Spleen (tissue), 7 donors: Measurements from ENCODE around the gene ACMSD.

ENCODE experiments used
- POLR2AphosphoS5 ChIP-seq, 3 donors: sonication (generic); formaldehyde crosslinking; IDR thresholded peaks; one replicate each; pipeline ENCODE4 v1.5.1; 2017; ENCODE audit warnings: antibody characterized with exemption in 3 of 3
- TF ChIP-seq, protein P1 (sequence below), 11 experiments: fragments of 200-600 bp in 7 of 11; fragments of 450-650 bp in 4 of 11; sonication (generic) in 4 of 11; IDR thresholded peaks in 8 of 11; conservative IDR thresholded peaks in 3 of 11; 1 replicate in 7 of 11; 2 replicates in 4 of 11; pipeline versions ENCODE4 v1.4.0 to v1.8.0; 2016 to 2021; ENCODE audit warnings: antibody characterized with exemption in 11 of 11, inconsistent platforms in 4 of 11, mild to moderate bottlenecking in 1 of 11
- donor health status: DM: no; HTN: no; CAD: no; lungs with moderate emphysema.
- donor health status: DM: no; HTN: no; CAD: no.
- donor health status: DM: no; HTN: no; CAD: no.

- TF ChIP-seq, protein P1, sequence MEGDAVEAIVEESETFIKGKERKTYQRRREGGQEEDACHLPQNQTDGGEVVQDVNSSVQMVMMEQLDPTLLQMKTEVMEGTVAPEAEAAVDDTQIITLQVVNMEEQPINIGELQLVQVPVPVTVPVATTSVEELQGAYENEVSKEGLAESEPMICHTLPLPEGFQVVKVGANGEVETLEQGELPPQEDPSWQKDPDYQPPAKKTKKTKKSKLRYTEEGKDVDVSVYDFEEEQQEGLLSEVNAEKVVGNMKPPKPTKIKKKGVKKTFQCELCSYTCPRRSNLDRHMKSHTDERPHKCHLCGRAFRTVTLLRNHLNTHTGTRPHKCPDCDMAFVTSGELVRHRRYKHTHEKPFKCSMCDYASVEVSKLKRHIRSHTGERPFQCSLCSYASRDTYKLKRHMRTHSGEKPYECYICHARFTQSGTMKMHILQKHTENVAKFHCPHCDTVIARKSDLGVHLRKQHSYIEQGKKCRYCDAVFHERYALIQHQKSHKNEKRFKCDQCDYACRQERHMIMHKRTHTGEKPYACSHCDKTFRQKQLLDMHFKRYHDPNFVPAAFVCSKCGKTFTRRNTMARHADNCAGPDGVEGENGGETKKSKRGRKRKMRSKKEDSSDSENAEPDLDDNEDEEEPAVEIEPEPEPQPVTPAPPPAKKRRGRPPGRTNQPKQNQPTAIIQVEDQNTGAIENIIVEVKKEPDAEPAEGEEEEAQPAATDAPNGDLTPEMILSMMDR (IDR thresholded peaks at IDR 0.05 in 8 of 11, conservative IDR thresholded peaks at IDR 0.05 in 3 of 11): no peak
- TF ChIP-seq POLR2AphosphoS5 (IDR thresholded peaks at IDR 0.05): no peak
These were observed 20.1 kb upstream of the ACMSD start for GRCh38 chr2:134818321-134818720.
